ENCODE data around the gene CUBN. TPM values are rescaled to one million over a fixed set of nuclear protein-coding genes. Genes with fewer than 3 reads are reported as not detected.

Gene CUBN
- total and polyA plus RNA-seq, 5 donors from 2014 or later = 0.01 to 4.7 (median 0.15) TPM

DNA sequence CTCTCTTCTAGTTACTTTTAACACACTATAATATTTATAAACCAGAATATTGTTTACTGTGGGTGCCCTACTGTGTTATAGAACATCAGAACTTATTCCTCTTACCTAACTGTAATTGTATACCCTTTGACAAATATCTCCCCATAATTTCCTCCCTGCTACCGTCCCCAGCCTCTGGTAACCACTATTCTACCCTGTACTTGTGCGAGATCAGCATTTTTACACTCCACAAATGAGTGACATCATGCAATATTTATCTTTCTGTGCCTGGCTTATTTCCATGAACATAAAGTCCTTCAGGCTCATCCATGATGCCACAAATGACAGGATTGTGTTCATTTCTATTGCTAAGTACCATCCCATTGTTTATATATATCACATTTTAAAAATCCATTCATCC, 172.6 kb downstream of the CUBN start:
- no peaks in the 10 kb centered on the region for H3K4me1 ChIP-seq (ENCODE audit: control insufficient read depth, insufficient read depth, low read length, poor library complexity, severe bottlenecking)
- Mint-ChIP-seq H3K27ac (no peak overlapping the region), H3K36me3 (peaks cover 13% of the 10 kb centered on the region), H3K9me3 (no peaks in the 10 kb centered on the region), H3K4me1 (peaks cover 0 to 13% (median 7%) of the 10 kb centered on the region in 4 donors), H3K27me3 (no peaks in the 10 kb centered on the region), H3K4me3 (no peak overlapping the region)
- H3K36me3 ChIP-seq (ENCODE audit: control insufficient read depth, insufficient read depth, low read length) = no peaks in the 10 kb centered on the region
- no peak overlapping the region for H3K4me3 ChIP-seq (ENCODE audit: low read depth, low read length)
- DNase-seq = no peak
- no peak for ATAC-seq (ENCODE audit: low read depth in 2 of 2)
- no peak overlapping the region for H3K27ac ChIP-seq (ENCODE audit: insufficient read depth, low read length, poor library complexity, severe bottlenecking)
- no peaks in the 10 kb centered on the region for H3K27me3 ChIP-seq (ENCODE audit: control insufficient read depth, insufficient read depth, low read length)
- H3K9me3 ChIP-seq (ENCODE audit: control insufficient read depth in 2 of 2, low read length in 2 of 2) = no peaks in the 10 kb centered on the region

GRCh38 chr10:16954280-16955030, 175.2 kb downstream of the CUBN start:
- Mint-ChIP-seq H3K4me3 (no peak overlapping the region), H3K27me3 (no peaks in the 10 kb centered on the region), H3K27ac (no peak overlapping the region), H3K36me3 (peaks cover 16% of the 10 kb centered on the region), H3K9me3 (no peaks in the 10 kb centered on the region), H3K4me1 (peaks cover 0 to 15% (median 7%) of the 10 kb centered on the region in 4 donors)
- Histone ChIP-seq H3K4me1 (ENCODE audit: control insufficient read depth, insufficient read depth, low read length, poor library complexity, severe bottlenecking) (no peaks in the 10 kb centered on the region), H3K4me3 (ENCODE audit: low read depth, low read length) (no peak overlapping the region), H3K27ac (ENCODE audit: insufficient read depth, low read length, poor library complexity, severe bottlenecking) (no peak overlapping the region), H3K36me3 (ENCODE audit: control insufficient read depth, insufficient read depth, low read length) (no peaks in the 10 kb centered on the region), H3K27me3 (ENCODE audit: control insufficient read depth, insufficient read depth, low read length) (no peaks in the 10 kb centered on the region), H3K9me3 (ENCODE audit: control insufficient read depth in 2 of 2, low read length in 2 of 2) (no peaks in the 10 kb centered on the region)
- DNase-seq (no peak), ATAC-seq (ENCODE audit: low read depth in 2 of 2) (no peak)

- Histone ChIP-seq H3K27me3 (ENCODE audit: control insufficient read depth, insufficient read depth, low read length) (no peaks in the 10 kb centered on the region), H3K36me3 (ENCODE audit: control insufficient read depth, insufficient read depth, low read length) (no peaks in the 10 kb centered on the region), H3K4me1 (ENCODE audit: control insufficient read depth, insufficient read depth, low read length, poor library complexity, severe bottlenecking) (no peaks in the 10 kb centered on the region), H3K9me3 (ENCODE audit: control insufficient read depth in 2 of 2, low read length in 2 of 2) (no peaks in the 10 kb centered on the region), H3K27ac (ENCODE audit: insufficient read depth, low read length, poor library complexity, severe bottlenecking) (no peak overlapping the region), H3K4me3 (ENCODE audit: low read depth, low read length) (no peak overlapping the region)
- Mint-ChIP-seq H3K27me3 (no peaks in the 10 kb centered on the region), H3K9me3 (no peaks in the 10 kb centered on the region), H3K27ac (peak overlapping the region in 1 of 3 donors; percentile 39), H3K4me3 (no peak overlapping the region), H3K36me3 (peaks cover 18% of the 10 kb centered on the region), H3K4me1 (peaks cover 0 to 15% (median 8%) of the 10 kb centered on the region in 4 donors)
- ATAC-seq (ENCODE audit: low read depth in 2 of 2) = no peak
- DNase-seq = no peak
Measured at GRCh38 chr10:16953270-16953669, 176.3 kb downstream of the CUBN start.

DNA sequence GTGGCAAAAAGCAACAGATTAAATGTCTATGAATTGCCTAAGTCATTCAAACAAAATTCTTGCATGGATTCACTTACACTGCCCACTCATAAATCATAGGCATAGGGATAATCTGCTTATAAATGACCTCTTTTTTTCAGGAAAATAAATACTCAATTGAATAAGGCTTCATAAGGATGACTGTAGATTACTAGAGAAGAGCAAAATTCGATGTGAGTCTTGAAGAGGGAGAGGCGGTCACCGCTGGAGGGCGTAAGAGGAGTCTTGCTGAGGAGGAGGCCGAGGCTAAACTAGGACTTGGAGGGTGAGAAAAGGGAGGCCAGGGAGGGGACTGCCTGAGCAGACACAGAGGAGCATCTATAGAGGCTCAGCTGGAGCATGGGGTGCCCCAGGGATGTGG, 177.0 kb downstream of the CUBN start:
- Mint-ChIP-seq H3K27ac (no peak overlapping the region), H3K36me3 (peaks cover 21% of the 10 kb centered on the region), H3K4me1 (peaks cover 0 to 15% (median 9%) of the 10 kb centered on the region in 4 donors), H3K9me3 (no peaks in the 10 kb centered on the region), H3K27me3 (no peaks in the 10 kb centered on the region), H3K4me3 (no peak overlapping the region)
- no peaks in the 10 kb centered on the region for H3K36me3 ChIP-seq (ENCODE audit: control insufficient read depth, insufficient read depth, low read length)
- no peak overlapping the region for H3K4me3 ChIP-seq (ENCODE audit: low read depth, low read length)
- ATAC-seq (ENCODE audit: low read depth in 2 of 2) (no peak), DNase-seq (no peak)
- H3K4me1 ChIP-seq (ENCODE audit: control insufficient read depth, insufficient read depth, low read length, poor library complexity, severe bottlenecking) = no peaks in the 10 kb centered on the region
- H3K9me3 ChIP-seq (ENCODE audit: control insufficient read depth in 2 of 2, low read length in 2 of 2) = no peaks in the 10 kb centered on the region
- H3K27ac ChIP-seq (ENCODE audit: insufficient read depth, low read length, poor library complexity, severe bottlenecking) = no peak overlapping the region
- H3K27me3 ChIP-seq (ENCODE audit: control insufficient read depth, insufficient read depth, low read length) = no peaks in the 10 kb centered on the region

DNA sequence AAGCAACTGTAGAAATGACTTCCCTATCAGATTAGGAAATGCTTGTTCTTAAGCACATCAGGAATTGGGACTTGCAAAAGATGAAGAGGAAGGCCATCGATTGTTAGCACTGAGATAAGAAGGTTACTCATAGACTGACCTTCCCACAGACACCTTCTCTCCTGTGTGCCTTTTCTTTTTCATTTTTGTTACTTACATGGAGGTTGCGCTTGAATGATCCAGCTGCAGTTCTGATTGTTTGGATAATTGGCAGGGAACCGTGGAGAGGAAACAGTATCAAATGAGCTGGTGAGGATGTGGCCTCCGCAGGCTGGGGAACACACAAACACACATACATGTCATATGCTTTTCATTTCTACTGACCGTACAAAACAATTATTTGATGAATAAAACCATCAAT, 177.5 kb downstream of the CUBN start:
- Mint-ChIP-seq H3K27ac (peak overlapping the region in 2 of 3 donors; percentile 21 to 62), H3K4me3 (no peak overlapping the region)
- DNase-seq = no peak

DNA sequence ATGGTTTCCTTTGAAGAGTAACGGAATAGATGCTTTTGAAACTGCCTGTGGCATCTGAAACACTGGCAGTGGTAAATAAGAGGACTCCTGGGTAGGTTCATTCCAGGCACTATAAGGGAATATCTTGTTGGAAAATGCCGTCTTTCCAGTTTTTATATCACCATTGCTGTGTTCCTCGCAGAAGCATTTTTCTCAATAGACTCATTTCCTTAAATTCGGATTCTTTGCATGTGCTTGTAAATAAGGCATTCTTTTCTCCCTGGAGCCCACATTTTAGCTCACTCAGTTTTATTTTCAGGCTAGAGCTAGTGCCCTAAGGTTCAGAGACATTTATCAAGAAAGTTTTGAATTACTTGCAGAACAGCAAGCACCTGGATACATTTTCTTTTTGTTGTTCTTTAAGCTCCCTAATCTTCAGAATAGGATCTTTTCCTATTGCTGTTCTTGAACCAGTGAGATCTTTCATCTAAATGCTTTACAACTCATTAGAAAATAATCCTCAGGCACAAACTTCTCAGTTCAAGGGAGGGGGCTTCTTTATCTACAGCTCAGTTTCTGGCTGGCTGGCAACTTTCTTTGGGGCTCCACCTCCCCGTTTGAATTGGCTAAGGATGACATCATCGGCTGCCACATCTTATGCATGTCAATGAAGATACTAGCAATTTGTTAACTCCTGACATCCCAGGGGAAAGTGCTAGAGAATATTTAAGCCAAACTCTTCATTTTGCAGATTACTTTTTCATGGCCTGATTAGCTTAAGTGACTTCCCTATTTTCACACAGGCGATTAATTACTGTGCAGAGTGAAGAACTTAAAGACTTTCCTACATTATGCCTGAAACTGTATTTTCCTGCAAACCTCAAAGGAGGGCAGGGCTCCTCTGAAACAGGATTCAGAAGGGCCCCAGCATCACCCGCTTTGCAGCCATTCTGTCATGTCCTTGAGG, 178.7 kb downstream of the CUBN start:
- Histone ChIP-seq H3K4me3 (ENCODE audit: low read depth, low read length) (no peak overlapping the region), H3K36me3 (ENCODE audit: control insufficient read depth, insufficient read depth, low read length) (no peaks in the 10 kb centered on the region), H3K27ac (ENCODE audit: insufficient read depth, low read length, poor library complexity, severe bottlenecking) (no peak overlapping the region), H3K4me1 (ENCODE audit: control insufficient read depth, insufficient read depth, low read length, poor library complexity, severe bottlenecking) (no peaks in the 10 kb centered on the region), H3K27me3 (ENCODE audit: control insufficient read depth, insufficient read depth, low read length) (no peaks in the 10 kb centered on the region), H3K9me3 (ENCODE audit: control insufficient read depth in 2 of 2, low read length in 2 of 2) (no peaks in the 10 kb centered on the region)
- ATAC-seq (ENCODE audit: low read depth in 2 of 2) = no peak
- DNase-seq = no peak
- Mint-ChIP-seq H3K27me3 (no peaks in the 10 kb centered on the region), H3K4me3 (no peak overlapping the region), H3K4me1 (peaks cover 0 to 15% (median 11%) of the 10 kb centered on the region in 4 donors), H3K27ac (peak overlapping the region in 1 of 3 donors; percentile 21), H3K36me3 (peaks cover 30% of the 10 kb centered on the region), H3K9me3 (no peaks in the 10 kb centered on the region)

More for the DNA sequence above, 177.5 kb downstream of the CUBN start:
- peaks cover 25% of the 10 kb centered on the region for H3K36me3 Mint-ChIP-seq
- H3K9me3 Mint-ChIP-seq = no peaks in the 10 kb centered on the region
- Histone ChIP-seq H3K9me3 (ENCODE audit: control insufficient read depth in 2 of 2, low read length in 2 of 2) (no peaks in the 10 kb centered on the region), H3K4me1 (ENCODE audit: control insufficient read depth, insufficient read depth, low read length, poor library complexity, severe bottlenecking) (no peaks in the 10 kb centered on the region), H3K27me3 (ENCODE audit: control insufficient read depth, insufficient read depth, low read length) (no peaks in the 10 kb centered on the region), H3K27ac (ENCODE audit: insufficient read depth, low read length, poor library complexity, severe bottlenecking) (no peak overlapping the region), H3K4me3 (ENCODE audit: low read depth, low read length) (no peak overlapping the region), H3K36me3 (ENCODE audit: control insufficient read depth, insufficient read depth, low read length) (no peaks in the 10 kb centered on the region)
- no peak for ATAC-seq (ENCODE audit: low read depth in 2 of 2)
- peaks cover 0 to 15% (median 9%) of the 10 kb centered on the region in 4 donors for H3K4me1 Mint-ChIP-seq
- no peaks in the 10 kb centered on the region for H3K27me3 Mint-ChIP-seq

- no peak for DNase-seq
Measured at GRCh38 chr10:16949816-16950215, 179.8 kb downstream of the CUBN start.

More at GRCh38 chr10:16949816-16950215, 179.8 kb downstream of the CUBN start:
- Mint-ChIP-seq H3K27ac (no peak overlapping the region), H3K36me3 (peaks cover 30% of the 10 kb centered on the region), H3K4me1 (peaks cover 4 to 15% (median 11%) of the 10 kb centered on the region in 4 donors), H3K9me3 (no peaks in the 10 kb centered on the region), H3K4me3 (no peak overlapping the region), H3K27me3 (no peaks in the 10 kb centered on the region)
- Histone ChIP-seq H3K4me1 (ENCODE audit: control insufficient read depth, insufficient read depth, low read length, poor library complexity, severe bottlenecking) (peaks cover 6% of the 10 kb centered on the region), H3K36me3 (ENCODE audit: control insufficient read depth, insufficient read depth, low read length) (no peaks in the 10 kb centered on the region), H3K4me3 (ENCODE audit: low read depth, low read length) (no peak overlapping the region), H3K27ac (ENCODE audit: insufficient read depth, low read length, poor library complexity, severe bottlenecking) (no peak overlapping the region), H3K9me3 (ENCODE audit: control insufficient read depth in 2 of 2, low read length in 2 of 2) (no peaks in the 10 kb centered on the region), H3K27me3 (ENCODE audit: control insufficient read depth, insufficient read depth, low read length) (no peaks in the 10 kb centered on the region)
- no peak for ATAC-seq (ENCODE audit: low read depth in 2 of 2)
